IMR-90 (cell line): ENCODE results near the gene ZMIZ1. TPM values are rescaled to one million over a fixed set of nuclear protein-coding genes. Genes with fewer than 3 reads are reported as not detected.

Experiments
- ATAC-seq: fragments of 200-7000 bp; cut with Tn5 transposase; 2 replicates; pipeline ENCODE4 v1.9.1; 2020; ENCODE audit warnings: low read depth, mild to moderate bottlenecking, moderate library complexity
- BruUV-seq: library from RNA; stranded (reverse); fragments of 400-500 nt; replicated peaks from 2 replicates; lab custom pipeline; 2021; lab: Mats Ljungman, UMichigan
- CTCF ChIA-PET: fragments of 300-600 bp; formaldehyde crosslinking; extraction: SDS; loops from one replicate; lab custom pipeline; 2021; ENCODE audit warnings: antibody characterized with exemption; lab: Yijun Ruan, JAX
- POLR2A ChIA-PET: fragments of 300-600 bp; sonication (Branson Sonifier 250); formaldehyde crosslinking; loops from one replicate; lab custom pipeline; 2022; ENCODE audit warnings: antibody characterized with exemption; ENCODE audit not compliant: unreplicated experiment; lab: Charles Lee
- DNase-seq: peaks from one replicate; pipeline ENCODE4 v3.0.0; 2013
- H2AFZ ChIP-seq: replicated peaks from 2 replicates; pipeline ENCODE3; 2013; ENCODE audit warnings: low read length, mild to moderate bottlenecking; ENCODE audit not compliant: poor library complexity
- H2AK5ac ChIP-seq: 2 replicates; pipeline ENCODE4 v1.6.1; 2013; ENCODE audit warnings: low read depth, low read length, inconsistent platforms
- H2AK9ac ChIP-seq: replicated peaks from 2 replicates; pipeline ENCODE3; 2013; ENCODE audit warnings: mild to moderate bottlenecking, low read depth, low read length, moderate library complexity; ENCODE audit not compliant: poor library complexity
- H2BK120ac ChIP-seq: 2 replicates; pipeline ENCODE4 v1.6.1; 2013; ENCODE audit warnings: low read depth, low read length, inconsistent platforms
- H2BK15ac ChIP-seq: 3 replicates; pipeline ENCODE4 v1.6.1; 2013; ENCODE audit warnings: low read depth, low read length, inconsistent platforms
- H2BK20ac ChIP-seq: 2 replicates; pipeline ENCODE4 v1.6.1; 2013; ENCODE audit warnings: low read depth, mild to moderate bottlenecking, inconsistent platforms, low read length, moderate library complexity
- H2BK5ac ChIP-seq: 2 replicates; pipeline ENCODE4 v1.6.1; 2013; ENCODE audit warnings: mild to moderate bottlenecking, low read depth, low read length, inconsistent platforms; ENCODE audit not compliant: poor library complexity, severe bottlenecking
- H3K14ac ChIP-seq: replicated peaks from 2 replicates; pipeline ENCODE4 v1.6.1; 2013; ENCODE audit warnings: low read depth, low read length, inconsistent platforms
- H3K18ac ChIP-seq: 2 replicates; pipeline ENCODE4 v1.6.1; 2013; ENCODE audit warnings: low read depth, low read length, control low read depth
- H3K23ac ChIP-seq: 2 replicates; pipeline ENCODE4 v1.6.1; 2013; ENCODE audit warnings: low read depth, low read length, inconsistent platforms
- H3K27ac ChIP-seq: 2 replicates; pipeline ENCODE4 v1.5.1; 2013; ENCODE audit warnings: mild to moderate bottlenecking, control low read depth, low read length; ENCODE audit not compliant: insufficient read depth
- H3K27me3 ChIP-seq: 2 replicates; pipeline ENCODE4 v1.6.1; 2013; ENCODE audit warnings: low read length; ENCODE audit not compliant: control insufficient read depth, insufficient read depth
- H3K36me3 ChIP-seq: 2 replicates; pipeline ENCODE4 v1.6.1; 2013; ENCODE audit warnings: low read length, mixed read lengths; ENCODE audit not compliant: control insufficient read depth, insufficient read depth
- H3K4ac ChIP-seq: 2 replicates; pipeline ENCODE4 v1.6.1; 2013; ENCODE audit warnings: low read depth, low read length, inconsistent platforms
- H3K4me1 ChIP-seq: 2 replicates; pipeline ENCODE4 v1.6.1; 2013; ENCODE audit warnings: low read length, mixed read lengths; ENCODE audit not compliant: control insufficient read depth, insufficient read depth
- H3K4me2 ChIP-seq: 2 replicates; pipeline ENCODE4 v1.6.1; 2013; ENCODE audit warnings: low read depth, mild to moderate bottlenecking, control low read depth, low read length, moderate library complexity
- H3K4me3 ChIP-seq: 2 replicates; pipeline ENCODE4 v1.5.1; 2013; ENCODE audit warnings: low read depth, mild to moderate bottlenecking, control low read depth, low read length, moderate library complexity; ENCODE audit not compliant: insufficient read depth
- H3K56ac ChIP-seq: 2 replicates; pipeline ENCODE4 v1.6.1; 2013; ENCODE audit warnings: low read length, inconsistent platforms; ENCODE audit not compliant: insufficient read depth; ENCODE audit errors: extremely low read depth
- H3K79me1 ChIP-seq, 2 experiments: 2 replicates each; pipeline ENCODE4 v1.6.1; 2013; ENCODE audit warnings: low read length in 2 of 2, inconsistent platforms in 1 of 2, low read depth in 1 of 2
- H3K9ac ChIP-seq: 2 replicates; pipeline ENCODE4 v1.6.1; 2013; ENCODE audit warnings: low read depth, low read length, control low read depth
- H3K9me1 ChIP-seq: 2 replicates; pipeline ENCODE4 v1.6.1; 2013; ENCODE audit warnings: low read length, inconsistent platforms; ENCODE audit not compliant: insufficient read depth
- H3K9me3 ChIP-seq: 2 replicates; pipeline ENCODE4 v1.6.1; 2013; ENCODE audit warnings: low read length; ENCODE audit not compliant: control insufficient read depth, insufficient read depth
- H4K20me1 ChIP-seq: 2 replicates; pipeline ENCODE4 v1.6.1; 2013; ENCODE audit warnings: low read length, inconsistent platforms; ENCODE audit not compliant: insufficient read depth
- H4K5ac ChIP-seq: 2 replicates; pipeline ENCODE4 v1.6.1; 2013; ENCODE audit warnings: mild to moderate bottlenecking, low read depth, low read length, control low read depth
- H4K8ac ChIP-seq, 2 experiments: 2 replicates each; pipeline ENCODE4 v1.6.1; 2013; ENCODE audit warnings: low read depth in 2 of 2, low read length in 2 of 2, control low read depth in 1 of 2, inconsistent platforms in 1 of 2
- H4K91ac ChIP-seq: 2 replicates; pipeline ENCODE4 v1.6.1; 2013; ENCODE audit warnings: low read depth, low read length, inconsistent platforms; ENCODE audit not compliant: insufficient read depth
- BHLHE40 ChIP-seq: fragments of 150-350 bp; IDR thresholded peaks from 2 replicates; pipeline ENCODE4 v1.6.1; 2016; ENCODE audit warnings: mild to moderate bottlenecking, low read depth, low read length
- CEBPB ChIP-seq: IDR thresholded peaks from 2 replicates; pipeline ENCODE4 v1.6.1; 2012; ENCODE audit warnings: low read depth, low read length, improper control_type of control experiment
- ELK1 ChIP-seq: fragments of 150-350 bp; IDR thresholded peaks from 2 replicates; pipeline ENCODE4 v1.6.1; 2016; ENCODE audit warnings: low read depth, mild to moderate bottlenecking, low read length, moderate library complexity, borderline replicate concordance
- FOS ChIP-seq: fragments of 150-350 bp; IDR thresholded peaks from 2 replicates; pipeline ENCODE4 v1.6.1; 2016; ENCODE audit warnings: low read depth, low read length
- MAFK ChIP-seq: IDR thresholded peaks from 2 replicates; pipeline ENCODE4 v1.6.1; 2012; ENCODE audit warnings: low read depth, low read length, improper control_type of control experiment
- MAZ ChIP-seq: IDR thresholded peaks from 2 replicates; pipeline ENCODE4 v1.6.1; 2012; ENCODE audit warnings: low read depth, mild to moderate bottlenecking, low read length, improper control_type of control experiment, moderate library complexity, borderline replicate concordance
- MXI1 ChIP-seq: IDR thresholded peaks from 2 replicates; pipeline ENCODE4 v1.6.1; 2012; ENCODE audit warnings: low read depth, mild to moderate bottlenecking, low read length, moderate library complexity, borderline replicate concordance
- NFE2L2 ChIP-seq: fragments of 150-350 bp; IDR thresholded peaks from 2 replicates; pipeline ENCODE4 v1.6.1; 2016; ENCODE audit warnings: low read depth, mild to moderate bottlenecking, low read length
- POLR2A ChIP-seq: IDR thresholded peaks from 2 replicates; pipeline ENCODE4 v1.6.1; 2012; ENCODE audit warnings: mild to moderate bottlenecking, low read depth, low read length
- RAD21 ChIP-seq: IDR thresholded peaks from 2 replicates; pipeline ENCODE4 v1.6.1; 2012; ENCODE audit warnings: low read length, improper control_type of control experiment
- RCOR1 ChIP-seq: IDR thresholded peaks from 2 replicates; pipeline ENCODE4 v1.6.1; 2012; ENCODE audit warnings: mild to moderate bottlenecking, low read length, improper control_type of control experiment; ENCODE audit not compliant: insufficient replicate concordance
- RFX5 ChIP-seq: IDR thresholded peaks from 2 replicates; pipeline ENCODE4 v1.8.0; 2012; ENCODE audit warnings: low read depth, mild to moderate bottlenecking, low read length, moderate library complexity
- SMC3 ChIP-seq: fragments of 150-350 bp; IDR thresholded peaks from 2 replicates; pipeline ENCODE4 v1.6.1; 2016; ENCODE audit warnings: low read depth, mild to moderate bottlenecking, antibody characterized with exemption, low read length, moderate library complexity
- USF2 ChIP-seq: fragments of 150-350 bp; IDR thresholded peaks from 2 replicates; pipeline ENCODE4 v1.6.1; 2017; ENCODE audit warnings: mild to moderate bottlenecking, antibody characterized with exemption, low read length, low read depth
- WGBS, 2 experiments: methylation state at CpG; one replicate each; pipeline versions ENCODE4 v1.1.5 to v1.1.7; 2013; ENCODE audit warnings: missing lambda C conversion rate in 2 of 2; ENCODE audit not compliant: insufficient read length in 1 of 2; ENCODE audit errors: extremely low coverage in 2 of 2; 5-methylcytosine and 5-hydroxymethylcytosine counted together
- dilution Hi-C: fragments of 300-500 bp; cut with HindIII; formaldehyde crosslinking; loops from one replicate; pipeline ENCODE4 v1.14.3; 2018; ENCODE audit warnings: low sequenced_read_pairs; ENCODE audit not compliant: unreplicated experiment
- in situ Hi-C: fragments of 300-500 bp; cut with MboI; formaldehyde crosslinking; loops from 3 replicates; pipeline ENCODE4 v1.14.3; 2019; ENCODE audit warnings: low sequenced_read_pairs, inconsistent platforms, mixed read lengths
- intact Hi-C: fragments of 100-400 bp; cut with micrococcal nuclease; formaldehyde crosslinking; loops from 2 replicates; pipeline ENCODE4 v1.10.0; 2022
- polyA plus RNA-seq, 3 experiments: library from polyadenylated mRNA; depleted of rRNA; stranded (reverse); fragments of >200 nt; gene quantifications; 2 replicates each; pipeline ENCODE4 v1.2.3, GENCODE V29; 2012; ENCODE audit warnings: low replicate concordance in 1 of 3
- total RNA-seq: library from RNA; depleted of rRNA; stranded (reverse); fragments of >200 nt; gene quantifications from 2 replicates; pipeline ENCODE4 v1.2.3, GENCODE V29; 2012
- TF ChIP-seq, protein P1 (sequence below): conservative IDR thresholded peaks from 2 replicates; pipeline ENCODE4 v1.5.1; 2012; ENCODE audit warnings: mild to moderate bottlenecking, low read depth, low read length, improper control_type of control experiment

The ZMIZ1 gene
- total and polyA plus RNA-seq, 2 of the 4 experiments (the other 2 are of a cell fraction), result 6.6 to 48.7 TPM

- Histone ChIP-seq H3K9ac (no peak overlapping the region), H3K79me1 (peaks cover 70 to 98% of the 10 kb centered on the region in 2 experiments), H4K20me1 (peaks cover 92% of the 10 kb centered on the region), H4K91ac (no peak overlapping the region), H2AK5ac (peak overlapping the region; percentile 16; the same call in 1 of the 2 replicates), H2AFZ (no peak overlapping the region), H3K14ac (no peak overlapping the region), H3K4ac (no peak overlapping the region), H3K4me2 (no peak overlapping the region), H3K9me1 (peaks cover 71% of the 10 kb centered on the region), H3K9me3 (no peaks in the 10 kb centered on the region), H2AK9ac (peak overlapping the region; percentile 33), H3K4me3 (no peak overlapping the region), H2BK15ac (no peak overlapping the region), H4K5ac (no peak overlapping the region), H3K23ac (no peak overlapping the region), H2BK120ac (no peak overlapping the region), H3K4me1 (peaks cover 52% of the 10 kb centered on the region), H4K8ac (no peak overlapping the region; a peak in 1 of 4 replicates), H3K27me3 (no peaks in the 10 kb centered on the region), H3K18ac (no peak overlapping the region), H3K56ac (no peak overlapping the region), H2BK20ac (no peak overlapping the region), H2BK5ac (no peak overlapping the region), H3K36me3 (peaks cover 22% of the 10 kb centered on the region), H3K27ac (no peak overlapping the region)
- ChIA-PET CTCF (no interaction called here), POLR2A (no interaction called here)
- intact Hi-C loops, result no loop called here
- ATAC-seq, result no peak
- dilution Hi-C loops, result no loop called here
- no peak for DNase-seq
- no CpG with 5 or more reads among the region's 16 CpGs for WGBS, 2 experiments
- BruUV-seq, result no TSS peak
- in situ Hi-C loops, result no loop called here
- TF ChIP-seq, protein P1, sequence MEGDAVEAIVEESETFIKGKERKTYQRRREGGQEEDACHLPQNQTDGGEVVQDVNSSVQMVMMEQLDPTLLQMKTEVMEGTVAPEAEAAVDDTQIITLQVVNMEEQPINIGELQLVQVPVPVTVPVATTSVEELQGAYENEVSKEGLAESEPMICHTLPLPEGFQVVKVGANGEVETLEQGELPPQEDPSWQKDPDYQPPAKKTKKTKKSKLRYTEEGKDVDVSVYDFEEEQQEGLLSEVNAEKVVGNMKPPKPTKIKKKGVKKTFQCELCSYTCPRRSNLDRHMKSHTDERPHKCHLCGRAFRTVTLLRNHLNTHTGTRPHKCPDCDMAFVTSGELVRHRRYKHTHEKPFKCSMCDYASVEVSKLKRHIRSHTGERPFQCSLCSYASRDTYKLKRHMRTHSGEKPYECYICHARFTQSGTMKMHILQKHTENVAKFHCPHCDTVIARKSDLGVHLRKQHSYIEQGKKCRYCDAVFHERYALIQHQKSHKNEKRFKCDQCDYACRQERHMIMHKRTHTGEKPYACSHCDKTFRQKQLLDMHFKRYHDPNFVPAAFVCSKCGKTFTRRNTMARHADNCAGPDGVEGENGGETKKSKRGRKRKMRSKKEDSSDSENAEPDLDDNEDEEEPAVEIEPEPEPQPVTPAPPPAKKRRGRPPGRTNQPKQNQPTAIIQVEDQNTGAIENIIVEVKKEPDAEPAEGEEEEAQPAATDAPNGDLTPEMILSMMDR, result no peak
- no peak for TF ChIP-seq RFX5
- TF ChIP-seq BHLHE40, result no peak
- no peak for TF ChIP-seq NFE2L2
- TF ChIP-seq SMC3, result no peak
- no peak for TF ChIP-seq MAZ
- TF ChIP-seq USF2, result no peak
- TF ChIP-seq MAFK, result no peak
- no peak for TF ChIP-seq POLR2A
- no peak for TF ChIP-seq ELK1
- TF ChIP-seq RCOR1, result no peak
- TF ChIP-seq RAD21, result no peak
- no peak for TF ChIP-seq CEBPB
- no peak for TF ChIP-seq FOS
- no peak for TF ChIP-seq MXI1
Measured at GRCh38 chr10:79270466-79271246, 201.9 kb downstream of the ZMIZ1 start.
